Activated CD8-positive, alpha-beta memory T cell treated with anti-CD3 and anti-CD28 coated beads, Interleukin-2, amount 50 U/mL, for 24 hours (primary cell): ENCODE measurements around the gene PTPRD.

Source experiments
- DNase-seq: peaks from one replicate; pipeline ENCODE4 v3.0.0-alpha.2; 2020; ENCODE audit errors: extremely low read depth

Gene PTPRD

DNA sequence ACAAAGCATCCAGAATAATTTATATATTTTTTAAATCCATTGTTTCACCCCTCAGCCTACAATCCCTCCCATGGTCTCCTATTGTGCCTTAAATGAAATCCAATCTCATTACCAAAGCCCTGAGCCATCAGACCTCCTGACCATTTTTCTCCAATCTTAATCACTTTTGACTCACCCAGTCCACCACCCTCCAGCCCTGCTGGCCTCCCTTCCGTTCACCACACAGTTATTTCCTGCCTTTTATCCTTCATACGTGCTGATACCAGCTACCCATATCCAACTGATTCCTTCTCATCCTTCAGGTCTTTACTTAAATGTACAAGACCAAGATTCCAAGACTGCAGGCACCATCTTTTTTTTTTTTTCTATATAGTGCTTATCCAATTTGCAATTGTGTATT lies 1786.5 kb downstream of the PTPRD start:
- DNase-seq, result no peak

DNA sequence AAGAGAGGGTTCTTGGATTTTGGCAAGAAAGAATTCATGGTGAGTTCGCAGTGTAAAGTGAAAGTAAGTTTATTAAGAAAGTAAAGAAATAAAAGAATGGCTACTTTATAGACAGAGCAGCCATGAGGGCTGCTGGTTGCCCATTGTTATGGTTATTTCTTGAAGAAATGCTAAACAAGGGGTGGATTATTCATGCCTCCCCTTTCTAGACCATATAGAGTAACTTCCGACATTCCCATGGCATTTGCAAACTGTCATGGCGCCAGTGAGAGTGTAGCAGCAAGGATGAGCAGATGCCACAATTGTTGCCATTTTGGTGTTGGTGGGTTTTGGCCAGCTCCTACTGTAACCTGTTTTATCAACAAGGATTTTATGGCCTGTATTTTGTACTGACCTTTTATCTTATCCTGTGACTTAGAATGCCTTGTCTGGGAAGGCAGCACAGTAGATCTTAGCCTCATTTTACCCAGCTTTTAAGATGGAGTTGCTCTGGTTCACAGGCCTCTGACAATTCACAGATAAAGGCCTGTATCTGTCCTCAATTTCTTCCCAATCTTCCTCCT lies 1787.1 kb downstream of the PTPRD start:
- no peak for DNase-seq

DNA sequence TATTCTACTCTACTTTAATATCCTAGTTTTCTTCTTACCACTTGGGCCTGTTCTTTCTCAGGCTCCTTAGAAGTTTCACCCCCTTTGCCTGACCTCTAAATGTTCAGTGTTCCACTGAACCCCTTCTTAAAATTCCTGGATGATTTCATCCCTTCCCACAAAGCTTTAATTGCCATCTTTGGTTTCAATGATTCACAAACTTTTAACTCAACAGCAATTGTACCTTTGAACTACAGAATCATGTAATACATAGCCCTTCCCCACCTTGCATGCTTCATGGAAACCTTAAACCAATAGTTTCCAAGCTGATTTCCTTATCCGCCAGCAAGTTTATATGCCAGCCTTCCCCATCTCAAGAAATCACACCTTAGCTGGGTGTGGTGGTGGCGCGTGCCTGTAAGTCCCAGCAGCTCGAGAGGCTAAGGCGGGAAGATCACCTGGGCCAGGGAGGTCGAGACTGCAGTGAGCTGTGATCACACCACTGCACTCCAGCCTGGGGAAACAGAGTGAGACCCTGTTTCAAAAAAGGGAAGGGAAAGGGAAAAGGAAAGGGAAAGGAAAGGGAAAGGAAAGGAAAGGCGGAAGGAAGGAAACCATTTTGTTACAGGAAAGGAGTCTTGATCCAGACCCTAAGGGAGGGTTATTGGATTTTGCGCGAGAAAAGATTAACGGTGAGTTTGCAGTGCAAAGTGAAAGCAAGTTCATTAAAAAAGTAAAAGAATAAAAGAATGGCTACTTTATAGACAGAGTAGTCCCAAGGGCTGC lies 1789.5 kb downstream of the PTPRD start:
- no peak for DNase-seq

- no peak for DNase-seq
Measured at GRCh38 chr9:8822667-8823025, 1790.2 kb downstream of the PTPRD start.

- no peak for DNase-seq
Measured at GRCh38 chr9:8821910-8822666, 1790.7 kb downstream of the PTPRD start.

- no peak for DNase-seq
Measured at GRCh38 chr9:8817335-8817734, 1795.5 kb downstream of the PTPRD start.

- DNase-seq, result no peak
Measured at GRCh38 chr9:8816361-8816760, 1796.4 kb downstream of the PTPRD start.

DNA sequence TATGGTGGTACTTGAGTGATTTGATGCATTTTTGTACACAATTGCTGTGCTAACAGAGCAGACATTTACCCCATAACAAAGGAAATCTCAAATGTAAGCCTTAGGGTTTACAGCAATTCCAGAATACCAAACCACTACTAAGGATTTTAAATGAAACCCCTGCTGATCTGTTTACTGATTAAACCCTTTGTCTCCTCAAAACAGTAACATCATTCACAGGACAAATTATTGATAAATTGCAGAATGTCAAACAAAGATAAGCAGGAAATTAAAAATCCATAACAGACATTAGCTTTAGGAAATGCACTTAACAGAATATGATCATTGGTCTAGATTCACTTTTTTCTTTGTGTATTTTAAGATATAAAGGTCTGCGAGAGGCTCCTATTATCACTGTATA lies 1796.9 kb downstream of the PTPRD start:
- DNase-seq, result no peak

DNA sequence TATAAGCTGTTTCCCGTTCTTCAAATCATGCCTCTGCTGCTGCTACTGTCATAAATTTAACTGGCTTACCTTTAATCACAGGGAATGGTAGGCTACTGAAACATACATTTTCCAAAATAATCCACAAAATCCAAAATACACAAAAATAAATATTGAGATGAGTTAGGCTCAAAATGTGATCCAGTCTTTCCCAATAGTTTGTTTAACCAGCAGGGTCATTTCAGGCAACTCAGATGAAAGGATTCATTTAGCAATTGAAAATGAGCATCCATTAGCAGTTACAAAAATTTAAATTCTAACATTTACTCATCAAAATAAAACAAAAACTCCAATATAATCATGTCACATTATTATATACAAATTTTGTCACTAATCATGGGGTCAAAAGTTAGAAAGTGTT lies 1797.6 kb downstream of the PTPRD start:
- DNase-seq, result no peak

- DNase-seq, result no peak
Measured at GRCh38 chr9:8812888-8813287, 1799.9 kb downstream of the PTPRD start.

GRCh38 chr9:8809741-8810140 lies 1803.1 kb downstream of the PTPRD start:
- no peak for DNase-seq

DNA sequence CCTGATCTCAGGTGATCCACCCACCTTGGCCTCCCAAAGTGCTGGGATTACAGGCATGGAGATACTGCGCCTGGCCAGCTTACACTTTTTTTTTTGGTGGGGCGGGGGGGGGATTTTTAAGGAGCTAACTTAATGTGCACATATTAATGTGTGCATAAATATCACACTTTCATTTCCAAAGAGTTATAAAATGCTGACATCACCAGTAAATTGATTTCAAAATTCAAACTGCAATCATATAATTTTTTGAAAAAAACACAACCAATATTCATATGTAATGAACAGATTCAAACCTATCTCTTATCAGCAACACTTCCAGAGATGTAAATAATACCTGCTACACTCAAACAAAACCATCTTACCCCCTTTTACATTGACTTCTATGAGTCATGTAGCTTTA lies 1806.7 kb downstream of the PTPRD start:
- DNase-seq, result no peak

GRCh38 chr9:8804613-8805012 lies 1808.2 kb downstream of the PTPRD start:
- no peak for DNase-seq

- DNase-seq, result no peak
Measured at GRCh38 chr9:8802242-8802641, 1810.6 kb downstream of the PTPRD start.

DNA sequence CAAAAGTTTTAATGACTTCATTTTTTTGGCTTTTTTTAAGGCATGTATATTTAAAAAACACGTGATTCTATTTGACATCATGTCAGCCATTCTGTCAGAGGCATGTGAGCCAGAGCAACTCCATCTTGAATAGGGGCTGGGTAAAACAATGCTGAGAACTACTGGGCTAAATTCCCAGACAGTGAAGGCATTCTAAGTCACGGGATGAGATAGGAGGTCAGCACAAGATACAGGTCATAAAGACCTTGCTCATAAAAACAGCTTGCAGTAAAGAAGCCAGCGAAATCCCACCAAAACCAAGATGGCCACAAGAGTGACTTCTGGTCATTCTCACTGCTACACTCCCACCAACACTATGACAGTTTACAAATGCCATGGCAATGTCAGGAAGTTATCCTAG lies 1812.6 kb downstream of the PTPRD start:
- DNase-seq, result no peak

DNA sequence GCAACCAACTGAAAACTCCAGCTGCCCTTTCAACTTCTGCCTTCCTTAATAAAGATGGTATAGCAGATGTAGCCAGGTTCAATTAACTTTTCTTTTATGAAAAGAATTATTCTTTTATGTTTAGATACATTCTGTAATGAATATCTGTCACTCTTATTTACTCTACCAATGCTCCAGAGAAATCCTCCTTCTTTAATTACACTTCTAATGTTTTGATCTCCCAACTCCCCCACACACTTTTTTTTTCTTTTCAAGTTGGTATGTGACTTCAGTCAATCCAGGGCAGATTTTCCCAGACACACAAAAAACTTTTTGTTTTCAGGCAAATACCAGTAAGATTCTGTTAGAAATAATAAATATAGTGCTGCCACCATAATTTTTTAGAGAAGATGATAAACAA lies 1813.2 kb downstream of the PTPRD start:
- no peak for DNase-seq

- DNase-seq, result no peak
Measured at GRCh38 chr9:8799206-8799605, 1813.6 kb downstream of the PTPRD start.

DNA sequence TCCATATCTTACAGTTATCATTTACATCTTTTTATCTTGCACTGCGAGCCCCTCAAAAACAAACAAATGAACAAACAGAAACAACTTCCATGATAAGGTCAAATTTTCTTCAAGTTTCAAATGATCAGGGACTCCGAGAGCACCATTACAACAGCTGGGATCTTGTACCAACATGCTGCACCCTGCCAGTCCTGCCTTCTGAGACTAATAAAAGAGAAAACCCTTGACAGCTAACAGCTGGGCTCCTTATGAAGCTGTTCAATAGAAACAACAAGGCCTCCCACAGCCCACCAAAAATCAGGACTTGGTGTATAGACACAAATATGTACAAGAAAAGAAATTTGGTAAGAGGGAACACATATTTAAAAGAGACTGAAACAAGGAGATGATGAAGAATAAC lies 1828.0 kb downstream of the PTPRD start:
- DNase-seq, result no peak

DNA sequence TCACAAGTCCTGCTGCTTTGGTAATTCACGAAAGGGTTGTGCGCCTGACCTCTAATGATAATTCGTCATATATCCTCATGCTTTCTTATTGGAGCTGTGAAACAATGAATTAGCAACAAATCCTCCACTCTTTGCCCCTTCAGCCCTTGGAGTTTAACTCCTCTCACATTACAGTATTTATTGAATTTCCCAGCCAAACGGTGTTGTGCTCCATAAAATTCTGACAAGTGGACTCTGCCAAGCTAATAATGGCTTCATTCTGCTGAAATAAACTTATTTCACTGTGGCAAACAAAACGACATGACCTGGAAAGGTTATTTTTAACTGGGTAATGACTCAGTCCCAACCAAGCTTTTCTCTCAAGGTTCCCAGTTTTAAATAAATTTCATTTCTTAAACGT lies 1828.9 kb downstream of the PTPRD start:
- DNase-seq, result no peak

DNA sequence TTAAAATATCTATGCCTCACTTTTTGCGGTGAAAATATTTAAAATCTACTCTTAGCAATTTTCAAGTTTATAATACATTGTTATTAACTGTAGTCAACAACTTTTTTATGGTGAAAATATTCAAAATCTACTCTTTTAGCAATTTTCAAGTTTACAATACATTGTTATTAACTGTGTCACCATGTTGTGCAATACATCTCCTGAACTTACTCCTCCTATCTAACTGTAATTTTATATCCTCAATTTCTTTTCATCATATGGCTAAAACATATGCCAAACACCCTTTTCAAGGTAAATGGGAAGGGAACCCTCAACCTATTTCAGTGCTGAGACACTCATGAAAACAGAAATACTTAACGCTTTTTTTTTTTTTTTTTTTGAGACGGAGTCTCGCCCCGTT lies 1830.6 kb downstream of the PTPRD start:
- no peak for DNase-seq

DNA sequence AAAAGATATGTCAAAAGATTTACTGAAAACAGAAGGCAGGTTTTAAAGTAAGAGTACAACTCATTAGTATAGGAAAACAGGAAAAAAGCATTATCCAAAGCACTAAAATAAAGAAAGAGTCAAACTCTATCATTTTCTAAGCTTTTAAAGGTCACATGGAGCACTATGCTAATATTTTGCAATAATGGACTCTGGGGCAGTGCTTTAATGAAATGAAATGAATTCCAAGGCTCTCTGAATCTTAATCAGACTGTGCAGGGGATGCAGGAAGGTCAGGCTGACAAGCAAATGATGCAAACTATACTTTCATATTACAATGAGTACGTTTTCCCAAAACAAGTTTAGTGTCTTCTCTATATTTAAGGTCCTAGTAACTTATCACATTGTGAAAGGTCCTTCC lies 1831.3 kb downstream of the PTPRD start:
- no peak for DNase-seq

DNA sequence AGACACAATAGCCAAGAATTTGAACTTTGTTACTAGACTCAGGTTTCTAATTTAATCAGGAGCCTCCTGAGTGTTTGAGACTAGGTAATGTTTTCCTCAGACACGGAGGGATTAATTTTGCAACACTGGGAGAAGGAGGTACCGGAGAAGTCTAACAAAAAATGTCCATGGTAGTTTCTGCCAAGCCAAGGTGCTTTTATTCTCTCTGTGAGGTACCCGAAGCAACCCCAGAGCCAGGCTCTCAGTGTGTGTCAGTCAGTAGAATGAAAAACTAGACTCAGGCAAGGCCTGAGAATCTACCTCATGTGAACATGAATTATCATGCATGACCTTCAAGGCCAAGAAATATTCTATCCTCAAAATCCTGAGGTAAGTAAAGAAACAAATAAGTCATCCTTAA lies 1832.4 kb downstream of the PTPRD start:
- DNase-seq, result no peak

DNA sequence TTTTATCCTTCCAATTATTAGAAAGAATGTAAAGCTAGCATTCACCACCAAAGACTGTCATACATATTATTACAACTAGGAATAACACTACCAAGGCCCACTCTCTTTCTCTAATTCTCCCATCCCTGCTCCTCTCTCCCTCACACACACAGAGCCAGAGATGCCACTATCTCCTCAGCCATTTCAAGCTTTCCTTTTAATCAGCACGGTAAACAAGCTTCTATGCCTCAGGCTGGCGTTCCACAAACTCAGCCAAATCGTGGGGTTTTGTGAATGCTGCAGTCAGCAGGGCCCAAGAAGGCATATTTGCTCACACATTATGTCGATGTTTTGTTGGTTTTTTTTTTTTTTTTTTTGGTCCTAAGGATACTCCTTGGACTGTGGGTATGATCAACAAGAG lies 1833.3 kb downstream of the PTPRD start:
- no peak for DNase-seq
